Tibial nerve (tissue), 4 donors: ENCODE data around the gene SURF4. TPM values are rescaled to one million over a fixed set of nuclear protein-coding genes. Genes with fewer than 3 reads are reported as not detected.
"Not testable (repeated sequence)": the region's sequence is repeated elsewhere in the genome, so short reads cannot be mapped to it uniquely, and the experiment has no call there.

Source experiments
- DNase-seq, 2 donors: peaks; one replicate each; pipeline ENCODE4 v3.0.0-alpha.2; 2019; ENCODE audit warnings: low spot score in 2 of 2
- H3K27ac ChIP-seq, 4 donors: fragments of 200-600 bp; sonication (generic) in 3 of 4; one replicate each; pipeline ENCODE4 v1.5.1; 2017 to 2019; ENCODE audit warnings: mild to moderate bottlenecking in 1 of 4
- H3K27me3 ChIP-seq, 2 donors: fragments of 200-600 bp; sonication (generic) in 1 of 2; one replicate each; pipeline versions ENCODE4 v1.5.1 to v1.6.0; 2017 to 2019
- H3K36me3 ChIP-seq, 3 donors: fragments of 200-600 bp; sonication (generic); one replicate each; pipeline ENCODE4 v1.5.1; 2018 to 2019
- H3K4me1 ChIP-seq, 4 donors: fragments of 200-600 bp; sonication (generic) in 3 of 4; one replicate each; pipeline ENCODE4 v1.5.1; 2017 to 2019
- H3K4me3 ChIP-seq, 4 donors: fragments of 200-600 bp; sonication (generic) in 3 of 4; one replicate each; pipeline ENCODE4 v1.5.1; 2017 to 2019; ENCODE audit warnings: mild to moderate bottlenecking in 1 of 4, moderate library complexity in 1 of 4
- H3K9me3 ChIP-seq, 4 donors: fragments of 200-600 bp; sonication (generic) in 3 of 4; one replicate each; pipeline ENCODE4 v1.5.1; 2017 to 2019
- EP300 ChIP-seq, 2 donors: sonication (generic); formaldehyde crosslinking; IDR thresholded peaks; one replicate each; pipeline ENCODE4 v1.6.1; 2017; ENCODE audit warnings: antibody characterized with exemption in 2 of 2, mild to moderate bottlenecking in 1 of 2
- POLR2A ChIP-seq, 2 donors: fragments of 450-650 bp; IDR thresholded peaks; one replicate each; pipeline ENCODE4 v1.6.1; 2017; ENCODE audit warnings: antibody characterized with exemption in 2 of 2, mild to moderate bottlenecking in 2 of 2, moderate library complexity in 2 of 2
- WGBS, 2 donors: methylation state at CpG; one replicate each; pipeline ENCODE4 v1.1.5; 2018; 5-methylcytosine and 5-hydroxymethylcytosine counted together
- total RNA-seq, 4 donors: library from RNA; depleted of rRNA; stranded (reverse); fragments of >200 nt; gene quantifications; one replicate each; pipeline ENCODE4 v1.1.0, GENCODE V29; 2016
- TF ChIP-seq, protein P1 (sequence below), 5 experiments: fragments of 200-600 bp in 3 of 5; fragments of 450-650 bp in 2 of 5; sonication (generic) in 3 of 5; IDR thresholded peaks; one replicate each; pipeline ENCODE4 v1.5.1; 2016 to 2019; ENCODE audit warnings: antibody characterized with exemption in 5 of 5, mild to moderate bottlenecking in 3 of 5, moderate library complexity in 2 of 5

The SURF4 gene
- total RNA-seq, 4 donors from 2014 or later: 102 to 213 (median 123) TPM

DNA sequence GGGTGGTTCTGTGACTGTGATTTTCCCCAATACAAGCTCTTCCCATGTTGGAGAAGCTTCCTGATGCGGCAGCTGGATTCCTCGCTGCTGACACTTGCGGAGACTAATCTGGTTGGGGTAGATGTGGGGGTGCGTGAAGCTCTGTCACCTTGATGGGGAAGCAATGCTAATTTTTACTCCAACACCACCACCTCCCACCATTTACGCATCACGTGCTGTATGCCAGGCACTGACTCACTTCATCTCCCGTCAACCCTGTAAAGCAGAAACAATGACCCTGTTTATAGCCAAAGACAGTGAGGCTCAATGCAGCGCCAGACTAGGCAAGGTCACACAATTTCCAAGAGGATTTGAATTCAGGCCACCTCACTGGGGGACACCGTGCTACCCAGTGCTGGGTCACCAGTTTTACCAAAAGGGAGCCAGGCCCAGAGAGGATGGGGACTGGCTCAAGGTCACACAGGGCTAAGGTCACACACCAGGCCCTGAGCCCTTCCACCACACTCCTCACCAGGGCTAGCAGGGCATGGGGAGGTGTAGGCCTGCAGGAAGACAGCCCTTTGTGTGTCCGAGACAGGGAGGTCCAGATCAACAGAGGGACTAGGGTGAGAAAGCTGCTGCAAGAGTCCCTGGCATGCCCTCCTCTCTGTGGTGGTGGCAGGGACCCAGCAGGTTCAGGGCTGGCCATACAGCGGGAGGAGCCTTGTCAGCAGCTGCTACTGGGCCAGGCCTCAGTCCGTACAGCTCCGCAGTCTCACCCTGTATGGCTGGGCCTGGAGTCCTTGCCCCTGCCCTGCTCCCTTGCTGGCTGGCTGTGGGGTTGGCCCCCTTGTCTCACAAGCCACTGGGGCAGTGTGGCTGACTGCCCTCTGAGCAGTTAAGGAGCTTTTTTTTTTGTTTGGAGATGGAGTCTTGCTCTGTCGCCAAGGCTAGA is 3.6 kb upstream of the SURF4 start:
- H3K27ac ChIP-seq: peak overlapping the region in 1 of 4 donors; percentile 43
- H3K4me1 ChIP-seq: peaks cover 0 to 23% (median 7%) of the 10 kb centered on the region in 4 donors
- no peaks in the 10 kb centered on the region for H3K27me3 ChIP-seq
- no peak overlapping the region for H3K4me3 ChIP-seq
- H3K36me3 ChIP-seq: no peaks in the 10 kb centered on the region
- DNase-seq: no peak
- peaks cover 0 to 5% (median 0%) of the 10 kb centered on the region in 4 donors for H3K9me3 ChIP-seq
- TF ChIP-seq EP300 (IDR thresholded peaks at IDR 0.05) (no peak), POLR2A (IDR thresholded peaks at IDR 0.05) (no peak)
- TF ChIP-seq, protein P1, sequence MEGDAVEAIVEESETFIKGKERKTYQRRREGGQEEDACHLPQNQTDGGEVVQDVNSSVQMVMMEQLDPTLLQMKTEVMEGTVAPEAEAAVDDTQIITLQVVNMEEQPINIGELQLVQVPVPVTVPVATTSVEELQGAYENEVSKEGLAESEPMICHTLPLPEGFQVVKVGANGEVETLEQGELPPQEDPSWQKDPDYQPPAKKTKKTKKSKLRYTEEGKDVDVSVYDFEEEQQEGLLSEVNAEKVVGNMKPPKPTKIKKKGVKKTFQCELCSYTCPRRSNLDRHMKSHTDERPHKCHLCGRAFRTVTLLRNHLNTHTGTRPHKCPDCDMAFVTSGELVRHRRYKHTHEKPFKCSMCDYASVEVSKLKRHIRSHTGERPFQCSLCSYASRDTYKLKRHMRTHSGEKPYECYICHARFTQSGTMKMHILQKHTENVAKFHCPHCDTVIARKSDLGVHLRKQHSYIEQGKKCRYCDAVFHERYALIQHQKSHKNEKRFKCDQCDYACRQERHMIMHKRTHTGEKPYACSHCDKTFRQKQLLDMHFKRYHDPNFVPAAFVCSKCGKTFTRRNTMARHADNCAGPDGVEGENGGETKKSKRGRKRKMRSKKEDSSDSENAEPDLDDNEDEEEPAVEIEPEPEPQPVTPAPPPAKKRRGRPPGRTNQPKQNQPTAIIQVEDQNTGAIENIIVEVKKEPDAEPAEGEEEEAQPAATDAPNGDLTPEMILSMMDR (IDR thresholded peaks at IDR 0.05): no peak
- WGBS, 2 donors: 60 to 71% methylated on average over 11 to 13 of the region's 14 CpGs

DNA sequence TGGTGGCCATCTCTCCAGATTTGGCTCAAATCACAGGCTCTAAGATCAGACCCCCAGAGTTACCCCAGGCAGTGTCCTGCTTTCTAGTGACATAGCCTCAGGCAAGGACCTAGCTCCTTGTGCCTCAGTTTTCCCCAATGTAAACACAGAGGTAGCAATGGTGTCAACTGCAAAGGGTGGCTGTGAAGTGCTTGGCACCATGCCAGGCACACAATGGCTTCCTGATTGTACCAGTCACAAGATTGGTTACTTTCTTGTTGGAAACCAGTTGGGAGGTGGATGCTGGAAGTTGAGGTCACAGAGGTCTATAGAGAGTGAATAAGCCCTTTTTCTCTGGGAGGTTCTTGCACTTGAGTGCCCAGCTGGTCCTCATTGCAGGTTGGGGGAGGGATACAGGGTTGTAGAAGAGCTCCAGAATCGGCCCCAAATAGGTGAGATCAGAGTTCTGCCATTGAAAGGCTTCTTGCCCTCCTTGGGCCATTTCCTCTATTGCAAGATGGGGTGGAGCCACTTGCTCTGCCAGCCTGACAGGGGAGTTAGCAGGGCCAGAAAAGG is 2.6 kb upstream of the SURF4 start:
- no peak overlapping the region for H3K4me3 ChIP-seq
- H3K4me1 ChIP-seq: peaks cover 0 to 32% (median 14%) of the 10 kb centered on the region in 4 donors
- peak overlapping the region in 1 of 4 donors; percentile 28 for H3K27ac ChIP-seq
- no peak for DNase-seq
- H3K9me3 ChIP-seq: peaks cover 0 to 5% (median 0%) of the 10 kb centered on the region in 4 donors
- WGBS, 2 donors: 37 to 43% methylated on average over 1 of the region's 1 CpG
- H3K36me3 ChIP-seq: no peaks in the 10 kb centered on the region
- H3K27me3 ChIP-seq: no peaks in the 10 kb centered on the region
- TF ChIP-seq EP300 (IDR thresholded peaks at IDR 0.05): no peak
- TF ChIP-seq POLR2A (IDR thresholded peaks at IDR 0.05): no peak

DNA sequence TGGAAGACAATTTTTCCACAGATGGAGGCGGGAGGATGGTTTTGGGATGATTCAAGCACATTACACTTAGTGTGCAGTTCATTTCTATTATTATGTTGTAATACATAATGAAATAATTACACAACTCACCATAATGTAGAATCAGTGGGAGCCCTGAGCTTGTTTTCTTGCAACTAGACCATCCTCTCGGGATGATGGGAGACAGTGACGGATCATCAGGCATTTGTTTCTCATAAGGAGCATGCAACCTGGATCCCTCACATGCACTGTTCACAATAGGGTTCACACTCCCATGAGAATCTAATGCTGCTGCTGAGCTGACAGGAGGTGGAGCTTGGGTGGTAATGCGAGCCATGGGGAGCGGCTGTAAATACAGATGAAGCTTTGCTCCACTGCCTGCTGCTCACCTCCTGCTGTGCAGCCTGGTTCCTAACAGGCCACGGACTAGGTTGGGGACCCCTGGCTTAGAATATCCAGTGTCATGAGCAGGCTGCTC is 1.9 kb upstream of the SURF4 start:
- peaks cover 0 to 2% (median 0%) of the 10 kb centered on the region in 3 donors for H3K36me3 ChIP-seq
- H3K27me3 ChIP-seq: no peaks in the 10 kb centered on the region
- H3K4me3 ChIP-seq: no peak overlapping the region
- H3K27ac ChIP-seq: no peak overlapping the region
- WGBS, 2 donors: 74 to 77% methylated on average over 6 of the region's 6 CpGs
- H3K9me3 ChIP-seq: peaks cover 0 to 5% (median 0%) of the 10 kb centered on the region in 4 donors
- DNase-seq: no peak
- peaks cover 0 to 39% (median 20%) of the 10 kb centered on the region in 4 donors for H3K4me1 ChIP-seq
- TF ChIP-seq, protein P1 (IDR thresholded peaks at IDR 0.05): no peak
- TF ChIP-seq POLR2A (IDR thresholded peaks at IDR 0.05) (no peak), EP300 (IDR thresholded peaks at IDR 0.05) (no peak)

DNA sequence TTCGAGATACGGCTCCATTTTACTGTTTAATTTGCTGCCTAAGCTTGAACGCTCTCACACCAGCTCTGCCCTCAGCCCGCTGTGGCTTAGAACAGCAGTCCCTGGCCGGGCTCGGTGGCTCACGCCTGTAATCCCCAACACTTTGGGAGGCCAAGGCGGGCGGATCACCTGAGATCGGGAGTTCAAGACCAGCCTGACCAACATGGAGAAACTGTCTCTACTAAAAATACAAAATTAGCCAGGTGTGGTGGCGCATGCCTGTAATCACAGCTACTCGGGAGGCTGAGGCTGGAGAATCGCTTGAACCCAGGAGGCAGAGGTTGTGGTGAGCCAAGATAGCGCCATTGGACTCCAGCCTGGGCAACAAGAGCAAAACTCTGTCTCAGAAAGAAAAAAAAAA is 1.4 kb upstream of the SURF4 start:
- H3K4me1 ChIP-seq: peaks cover 0 to 44% (median 25%) of the 10 kb centered on the region in 4 donors
- H3K36me3 ChIP-seq, H3K27ac ChIP-seq, DNase-seq, H3K4me3 ChIP-seq, H3K9me3 ChIP-seq, H3K27me3 ChIP-seq: not testable (repeated sequence)
- WGBS, 2 donors: 91 to 92% methylated on average over 14 of the region's 14 CpGs

DNA sequence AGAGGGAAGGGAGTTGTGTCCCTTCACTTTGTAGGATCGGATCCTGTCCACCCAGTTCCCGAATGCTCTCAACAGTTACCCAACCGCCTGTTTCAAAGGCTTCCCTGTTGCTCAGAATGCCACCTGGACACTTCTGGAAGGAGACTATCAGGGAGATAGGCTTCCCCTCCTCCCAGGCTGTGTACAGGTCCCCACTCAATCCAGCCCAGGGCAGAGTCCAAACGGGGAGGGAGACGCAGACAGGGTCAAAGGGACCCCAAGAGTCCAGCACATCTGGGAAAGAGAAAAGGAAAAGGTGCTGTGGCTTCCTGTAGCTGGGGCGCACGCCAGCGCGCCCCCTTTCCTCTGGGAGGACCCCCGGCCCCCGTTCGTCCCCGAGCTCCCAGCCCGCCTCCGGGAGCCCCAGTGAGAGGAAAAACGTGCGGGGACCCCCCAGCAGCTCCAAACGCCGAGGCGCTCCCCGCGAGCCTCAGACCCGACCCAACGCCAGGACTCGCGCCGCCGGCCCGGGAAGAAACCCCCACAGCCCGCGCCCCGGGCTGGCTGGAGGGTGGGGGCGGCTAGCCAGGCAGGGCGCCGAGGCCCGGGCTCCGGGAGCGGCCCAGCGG is 640 bp downstream of the SURF4 start:
- Histone ChIP-seq H3K4me3 (peak overlapping the region; percentile 81 to 98 (median 94)), H3K36me3 (peaks cover 0 to 18% (median 0%) of the 10 kb centered on the region in 3 donors), H3K4me1 (peaks cover 0 to 65% (median 40%) of the 10 kb centered on the region in 4 donors), H3K27me3 (no peaks in the 10 kb centered on the region), H3K27ac (peak overlapping the region; percentile 84 to 99 (median 95)), H3K9me3 (peaks cover 0 to 5% (median 0%) of the 10 kb centered on the region in 4 donors)
- TF ChIP-seq EP300 (IDR thresholded peaks at IDR 0.05) (no peak), POLR2A (IDR thresholded peaks at IDR 0.05) (no peak)
- TF ChIP-seq, protein P1 (IDR thresholded peaks at IDR 0.05): no peak
- WGBS, 2 donors: 0 to 1% methylated on average over 14 to 29 of the region's 39 CpGs
- DNase-seq: no peak
